ACC112 (cell line): ENCODE data around the gene PTPN23.
A peak's percentile ranks its signal among the peaks of the same experiment; 100 is the strongest.
"Not testable (repeated sequence)": the region's sequence is repeated elsewhere in the genome, so short reads cannot be mapped to it uniquely, and the experiment has no call there.

Source experiments
- H2AFZ ChIP-seq: fragments of 200-600 bp; sonication (generic); one replicate; pipeline ENCODE4 v1.6.0; 2017; ENCODE audit warnings: antibody characterized with exemption, low read length; ENCODE audit not compliant: unreplicated experiment
- H3K27ac ChIP-seq: fragments of 200-600 bp; sonication (generic); 2 replicates; pipeline ENCODE4 v1.5.1; 2014; ENCODE audit warnings: low read depth, mild to moderate bottlenecking, antibody characterized with exemption, low read length, moderate library complexity
- H3K27me3 ChIP-seq: fragments of 200-600 bp; sonication (generic); 2 replicates; pipeline ENCODE4 v1.6.1; 2014; ENCODE audit warnings: mild to moderate bottlenecking, antibody characterized with exemption, low read length, moderate library complexity, mixed read lengths; ENCODE audit not compliant: insufficient read depth
- H3K36me3 ChIP-seq: fragments of 200-600 bp; sonication (generic); 2 replicates; pipeline ENCODE4 v1.6.1; 2016; ENCODE audit warnings: mild to moderate bottlenecking, antibody characterized with exemption, low read length, moderate library complexity, mixed read lengths; ENCODE audit not compliant: insufficient read depth
- H3K4me1 ChIP-seq: fragments of 200-600 bp; sonication (generic); one replicate; pipeline ENCODE4 v1.6.1; 2016; ENCODE audit warnings: low read length, mixed read lengths; ENCODE audit not compliant: insufficient read depth, unreplicated experiment, control insufficient read depth
- H3K4me3 ChIP-seq: fragments of 200-600 bp; sonication (generic); 2 replicates; pipeline ENCODE4 v1.5.1; 2014; ENCODE audit warnings: mild to moderate bottlenecking, low read depth, low read length
- H3K79me2 ChIP-seq: fragments of 200-600 bp; sonication (generic); one replicate; pipeline ENCODE4 v1.6.0; 2016; ENCODE audit warnings: low read length; ENCODE audit not compliant: control insufficient read depth, unreplicated experiment, insufficient read depth

PTPN23 gene

DNA sequence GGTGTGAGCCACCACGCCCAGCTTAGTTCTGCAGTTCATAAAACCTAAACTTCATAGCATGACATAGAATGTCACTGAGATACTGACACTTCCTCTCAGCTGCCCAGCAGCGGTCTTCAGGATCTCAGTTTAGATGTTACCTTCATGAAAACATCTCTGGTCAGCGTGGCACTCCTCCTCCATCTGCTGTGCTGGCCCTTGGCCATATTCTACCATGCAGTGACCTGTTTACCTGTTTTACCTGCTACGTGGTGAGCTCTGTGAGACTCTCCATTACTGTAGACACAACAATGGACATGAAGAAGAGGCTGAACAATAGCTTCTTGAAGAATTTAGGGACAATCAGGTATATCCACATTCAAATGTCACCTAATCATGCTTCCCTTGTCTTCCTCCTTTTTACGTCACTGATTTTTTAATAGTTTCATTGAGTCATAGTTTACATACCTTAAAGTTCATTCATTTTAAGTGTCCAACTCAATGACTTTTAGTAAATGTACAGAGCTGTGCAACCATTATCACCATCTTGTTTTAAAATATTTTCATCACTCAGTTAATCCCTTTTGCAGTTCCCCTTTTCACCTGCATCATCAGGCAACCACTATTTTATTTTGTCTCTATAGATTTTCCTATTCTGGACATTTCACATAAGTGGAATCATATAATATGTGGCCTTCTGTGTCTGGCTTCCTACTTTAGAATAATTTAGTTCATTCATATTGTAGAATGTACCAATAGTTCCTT, 32.2 kb upstream of the PTPN23 start:
- H3K79me2 ChIP-seq, result no peaks in the 10 kb centered on the region

GRCh38 chr3:47355010-47355409, 25.8 kb upstream of the PTPN23 start:
- Histone ChIP-seq H3K4me3 (no peak overlapping the region), H3K27ac (no peak overlapping the region), H3K36me3 (no peaks in the 10 kb centered on the region), H3K4me1 (no peaks in the 10 kb centered on the region), H2AFZ (no peak overlapping the region), H3K27me3 (no peaks in the 10 kb centered on the region), H3K79me2 (no peaks in the 10 kb centered on the region)

More for the DNA sequence above, 32.2 kb upstream of the PTPN23 start:
- H3K4me3 ChIP-seq, result no peak overlapping the region
- no peaks in the 10 kb centered on the region for H3K27me3 ChIP-seq
- H3K36me3 ChIP-seq, result no peaks in the 10 kb centered on the region
- peaks cover 7% of the 10 kb centered on the region for H3K4me1 ChIP-seq
- H2AFZ ChIP-seq, result no peak overlapping the region
- H3K27ac ChIP-seq, result no peak overlapping the region

DNA sequence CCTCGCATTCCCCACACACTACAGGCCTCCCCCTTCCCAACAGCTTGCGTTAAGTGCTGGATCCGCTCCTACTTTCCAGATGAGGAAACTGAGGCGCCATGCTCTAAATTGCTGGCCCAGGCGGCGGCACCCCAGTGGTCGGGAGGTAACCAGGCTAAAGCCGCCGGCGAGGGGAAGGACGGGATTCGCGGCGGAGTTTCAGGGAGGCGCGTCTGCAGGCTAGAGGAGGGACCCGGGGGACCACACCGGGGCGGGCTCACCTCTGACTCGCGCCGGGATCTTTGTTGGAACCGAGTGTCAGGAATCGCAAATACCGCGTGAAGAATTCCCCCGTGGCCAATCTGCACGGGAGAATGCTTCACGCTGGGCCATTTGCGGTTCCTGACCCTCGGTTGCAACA, 24.6 kb upstream of the PTPN23 start:
- H3K4me3 ChIP-seq, result no peak overlapping the region
- no peaks in the 10 kb centered on the region for H3K4me1 ChIP-seq
- H3K79me2 ChIP-seq, result no peaks in the 10 kb centered on the region
- H3K27me3 ChIP-seq, result no peaks in the 10 kb centered on the region
- no peak overlapping the region for H2AFZ ChIP-seq
- no peaks in the 10 kb centered on the region for H3K36me3 ChIP-seq
- H3K27ac ChIP-seq, result no peak overlapping the region

- Histone ChIP-seq H3K27me3 (no peaks in the 10 kb centered on the region), H3K4me3 (no peak overlapping the region), H3K27ac (no peak overlapping the region), H3K79me2 (no peaks in the 10 kb centered on the region), H3K36me3 (no peaks in the 10 kb centered on the region), H2AFZ (no peak overlapping the region), H3K4me1 (no peaks in the 10 kb centered on the region)
Observed at GRCh38 chr3:47359323-47359722, 21.5 kb upstream of the PTPN23 start.

- H3K27me3 ChIP-seq, H3K79me2 ChIP-seq, H2AFZ ChIP-seq, H3K4me1 ChIP-seq, H3K36me3 ChIP-seq, H3K4me3 ChIP-seq, H3K27ac ChIP-seq: not testable (repeated sequence)
Observed at GRCh38 chr3:47360110-47360517, 20.7 kb upstream of the PTPN23 start.

GRCh38 chr3:47362701-47363100, 18.1 kb upstream of the PTPN23 start:
- no peak overlapping the region for H3K27ac ChIP-seq
- H3K4me1 ChIP-seq, result peaks cover 5% of the 10 kb centered on the region
- H3K27me3 ChIP-seq, result no peaks in the 10 kb centered on the region
- H3K79me2 ChIP-seq, result no peaks in the 10 kb centered on the region
- no peaks in the 10 kb centered on the region for H3K36me3 ChIP-seq
- H2AFZ ChIP-seq, result no peak overlapping the region
- H3K4me3 ChIP-seq, result no peak overlapping the region

GRCh38 chr3:47365213-47366153, 15.3 kb upstream of the PTPN23 start:
- no peaks in the 10 kb centered on the region for H3K27me3 ChIP-seq
- peaks cover 5% of the 10 kb centered on the region for H3K4me1 ChIP-seq
- no peaks in the 10 kb centered on the region for H3K36me3 ChIP-seq
- no peaks in the 10 kb centered on the region for H3K79me2 ChIP-seq
- peak overlapping the region; percentile 26 for H3K27ac ChIP-seq
- H3K4me3 ChIP-seq, result no peak overlapping the region
- H2AFZ ChIP-seq, result no peak overlapping the region

- H3K36me3 ChIP-seq, result no peaks in the 10 kb centered on the region
- peaks cover 5% of the 10 kb centered on the region for H3K4me1 ChIP-seq
- H3K4me3 ChIP-seq, result no peak overlapping the region
- no peak overlapping the region for H2AFZ ChIP-seq
- H3K27ac ChIP-seq, result no peak overlapping the region
- no peaks in the 10 kb centered on the region for H3K27me3 ChIP-seq
- no peaks in the 10 kb centered on the region for H3K79me2 ChIP-seq
Observed at GRCh38 chr3:47366833-47367232, 14.0 kb upstream of the PTPN23 start.

GRCh38 chr3:47367631-47368030, 13.2 kb upstream of the PTPN23 start:
- no peaks in the 10 kb centered on the region for H3K36me3 ChIP-seq
- H3K27ac ChIP-seq, result no peak overlapping the region
- H2AFZ ChIP-seq, result no peak overlapping the region
- no peaks in the 10 kb centered on the region for H3K27me3 ChIP-seq
- H3K4me3 ChIP-seq, result no peak overlapping the region
- H3K79me2 ChIP-seq, result no peaks in the 10 kb centered on the region
- H3K4me1 ChIP-seq, result peaks cover 5% of the 10 kb centered on the region

DNA sequence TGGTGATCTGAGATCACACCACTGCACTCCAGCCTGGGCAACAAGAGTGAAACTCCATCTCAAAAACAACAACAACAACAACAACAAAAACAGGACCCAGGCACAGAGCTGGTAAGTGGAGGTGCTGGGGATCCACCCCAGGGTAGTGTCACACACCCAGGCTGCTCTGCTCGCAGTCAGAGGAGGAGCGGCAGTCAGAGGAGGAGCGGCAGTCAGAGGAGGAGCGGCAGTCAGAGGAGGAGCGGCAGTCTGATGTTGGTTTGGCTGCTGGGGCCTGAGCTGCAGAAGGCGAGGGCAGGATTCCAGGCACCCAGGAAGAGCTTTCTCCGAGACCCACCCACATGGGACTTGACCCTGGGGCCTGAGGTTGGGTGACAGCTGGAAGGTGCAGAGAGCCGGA, 10.8 kb upstream of the PTPN23 start:
- H3K36me3 ChIP-seq, H2AFZ ChIP-seq, H3K4me1 ChIP-seq, H3K79me2 ChIP-seq, H3K27me3 ChIP-seq, H3K27ac ChIP-seq, H3K4me3 ChIP-seq: not testable (repeated sequence)
